HEK293T (cell line): Measurements from ENCODE around the gene TUG1.

Experiments used
- BHLHE40 ChIP-seq: fragments of 450-650 bp; IDR thresholded peaks from 2 replicates; pipeline ENCODE4 v1.6.1; 2016; ENCODE audit warnings: mild to moderate bottlenecking, moderate library complexity, borderline replicate concordance
- ELF4 ChIP-seq: fragments of 450-650 bp; IDR thresholded peaks from 2 replicates; pipeline ENCODE4 v1.6.1; 2017; ENCODE audit warnings: antibody characterized with exemption
- FOXA1 ChIP-seq: fragments of 450-650 bp; IDR thresholded peaks from 2 replicates; pipeline ENCODE4 v1.6.1; 2016; ENCODE audit warnings: mild to moderate bottlenecking
- FOXM1 ChIP-seq: fragments of 450-650 bp; IDR thresholded peaks from 2 replicates; pipeline ENCODE4 v1.6.1; 2017; ENCODE audit warnings: mild to moderate bottlenecking, borderline replicate concordance
- NFRKB ChIP-seq: fragments of 450-650 bp; IDR thresholded peaks from 2 replicates; pipeline ENCODE4 v1.6.1; 2016; ENCODE audit warnings: mild to moderate bottlenecking, moderate library complexity
- SP1 ChIP-seq: fragments of 450-650 bp; IDR thresholded peaks from 2 replicates; pipeline ENCODE4 v1.6.1; 2017
- TF ChIP-seq, protein P1 (sequence below): fragments of 450-650 bp; IDR thresholded peaks from 2 replicates; pipeline ENCODE4 v1.6.1; 2016

DNA sequence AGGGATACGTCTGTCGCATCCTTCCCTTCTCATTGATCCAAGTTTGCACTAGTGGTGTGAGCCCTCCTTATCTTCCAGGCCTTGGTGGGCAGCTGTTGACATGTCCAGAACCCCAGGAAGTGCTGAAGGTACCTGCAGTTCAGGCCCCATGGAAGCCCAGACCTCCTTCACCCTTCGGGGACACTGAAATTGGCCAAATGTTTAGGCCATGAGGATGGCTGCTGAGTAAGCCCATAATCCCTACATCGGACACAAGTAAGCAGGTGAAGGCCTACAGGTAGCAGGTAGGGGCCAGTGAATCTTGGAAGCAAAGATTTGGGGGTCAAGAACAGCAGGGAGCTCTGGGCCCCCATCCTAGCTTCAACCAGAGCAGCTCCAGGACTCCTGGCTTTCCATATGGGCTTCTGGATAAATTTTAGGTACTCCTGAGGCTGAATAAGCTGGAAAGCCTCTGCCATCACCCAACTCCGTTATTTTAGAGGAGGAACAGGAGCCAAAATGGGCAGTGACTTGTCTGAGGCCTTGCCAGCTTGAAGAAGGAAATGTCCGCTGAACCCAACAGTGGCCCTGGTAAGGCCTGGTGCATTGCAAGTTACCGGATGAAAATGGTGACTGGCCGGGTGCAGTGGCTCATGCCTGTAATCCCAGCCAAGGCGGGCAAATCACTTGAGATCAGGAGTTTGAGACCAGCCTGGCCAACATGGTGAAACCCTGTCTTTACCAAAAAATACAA is 45.7 kb upstream of the TUG1 start:
- TF ChIP-seq FOXM1 (no peak), NFRKB (no peak), ELF4 (no peak), SP1 (no peak), BHLHE40 (no peak), FOXA1 (no peak)
- TF ChIP-seq, protein P1, sequence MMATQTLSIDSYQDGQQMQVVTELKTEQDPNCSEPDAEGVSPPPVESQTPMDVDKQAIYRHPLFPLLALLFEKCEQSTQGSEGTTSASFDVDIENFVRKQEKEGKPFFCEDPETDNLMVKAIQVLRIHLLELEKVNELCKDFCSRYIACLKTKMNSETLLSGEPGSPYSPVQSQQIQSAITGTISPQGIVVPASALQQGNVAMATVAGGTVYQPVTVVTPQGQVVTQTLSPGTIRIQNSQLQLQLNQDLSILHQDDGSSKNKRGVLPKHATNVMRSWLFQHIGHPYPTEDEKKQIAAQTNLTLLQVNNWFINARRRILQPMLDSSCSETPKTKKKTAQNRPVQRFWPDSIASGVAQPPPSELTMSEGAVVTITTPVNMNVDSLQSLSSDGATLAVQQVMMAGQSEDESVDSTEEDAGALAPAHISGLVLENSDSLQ = no peak
